Activated T-cell treated with anti-CD3 and anti-CD28 coated beads, Interleukin-2, amount 50 U/mL, for 48 hours (primary cell): Measurements from ENCODE around the gene TMEM106B.

Source experiments
- DNase-seq, 2 experiments: peaks; one replicate each; pipeline ENCODE4 v3.0.0-alpha.2; 2020

The TMEM106B gene

DNA sequence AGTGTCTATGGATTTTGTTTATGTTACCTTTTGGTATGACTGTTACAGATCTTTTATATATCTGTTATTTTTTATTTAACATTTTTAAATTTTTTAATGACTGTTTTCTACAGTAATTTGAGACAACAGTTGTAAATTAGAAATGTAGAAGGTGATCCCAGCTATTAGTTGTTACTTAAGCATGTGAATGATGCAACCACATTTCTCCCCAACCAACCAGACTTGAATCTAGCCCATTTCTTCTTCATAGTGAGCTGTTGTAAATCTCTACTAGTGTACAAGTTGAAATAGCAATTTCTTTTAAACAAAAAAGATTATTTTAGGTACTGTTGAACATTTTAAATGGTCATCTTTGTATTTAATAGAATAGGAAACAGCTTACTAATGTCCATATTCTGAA lies 18.0 kb downstream of the TMEM106B start:
- no peak for DNase-seq

DNA sequence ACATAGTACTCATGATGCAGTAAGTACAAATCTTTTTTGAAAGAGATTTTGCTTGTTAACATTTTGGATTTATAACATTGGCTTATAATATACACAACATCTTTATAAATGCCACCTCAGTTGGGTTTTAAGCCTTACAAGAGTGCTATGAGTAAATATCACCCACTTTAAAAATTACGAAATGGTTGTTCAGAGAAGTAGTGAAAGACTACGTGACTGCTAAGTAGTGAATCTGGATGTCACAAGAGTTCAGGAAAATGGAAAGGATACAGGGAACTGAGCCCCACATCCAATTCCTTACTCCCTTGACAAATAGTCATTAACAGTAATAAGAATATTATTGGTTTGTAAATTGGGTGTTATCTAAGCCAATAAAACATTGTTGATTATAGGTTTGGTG lies 20.0 kb downstream of the TMEM106B start:
- DNase-seq, result no peak

DNA sequence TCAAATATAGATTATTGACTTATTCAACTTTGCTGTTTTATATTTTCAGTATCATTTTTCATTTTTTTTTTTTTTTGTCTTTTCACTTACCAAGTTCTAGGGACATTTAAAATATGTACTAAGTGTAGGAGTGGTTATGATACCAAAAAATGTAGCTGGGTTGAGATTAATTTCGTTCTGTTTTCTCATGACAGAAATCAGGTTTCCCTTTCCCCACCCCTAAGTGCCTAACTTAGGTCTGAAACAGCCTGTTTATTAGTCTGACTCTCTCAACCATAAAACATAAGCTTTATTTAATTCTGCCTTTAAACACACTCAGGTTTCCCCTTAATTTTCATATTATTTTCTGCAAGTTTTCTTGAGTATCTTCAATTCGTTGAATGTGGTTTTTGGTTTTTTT lies 22.1 kb downstream of the TMEM106B start:
- DNase-seq, result no peak

DNA sequence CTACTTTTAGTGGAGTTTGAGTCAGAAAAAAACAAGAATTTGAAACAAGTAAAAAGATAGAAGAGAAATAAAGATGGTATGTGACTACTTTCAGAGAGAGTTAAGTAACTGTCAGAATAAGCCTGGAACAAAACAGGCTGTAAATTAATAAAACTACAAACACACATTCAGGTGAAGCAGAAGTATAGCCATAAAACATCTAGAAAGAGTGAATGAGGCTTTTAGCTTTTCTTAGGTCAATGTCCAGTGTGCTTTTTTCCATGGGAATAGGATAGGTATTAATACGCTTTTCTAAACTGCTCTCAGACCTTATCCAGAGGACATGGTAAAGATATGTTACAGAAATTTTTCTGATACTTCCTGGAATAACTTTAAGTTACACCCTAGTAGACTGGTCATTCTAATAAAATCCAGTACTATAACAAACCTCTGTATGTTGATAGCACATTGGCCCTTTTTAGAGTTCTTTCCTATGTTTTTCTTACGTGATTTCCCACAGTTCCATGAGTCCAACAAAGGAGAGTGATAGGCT lies 23.3 kb downstream of the TMEM106B start:
- no peak for DNase-seq

DNA sequence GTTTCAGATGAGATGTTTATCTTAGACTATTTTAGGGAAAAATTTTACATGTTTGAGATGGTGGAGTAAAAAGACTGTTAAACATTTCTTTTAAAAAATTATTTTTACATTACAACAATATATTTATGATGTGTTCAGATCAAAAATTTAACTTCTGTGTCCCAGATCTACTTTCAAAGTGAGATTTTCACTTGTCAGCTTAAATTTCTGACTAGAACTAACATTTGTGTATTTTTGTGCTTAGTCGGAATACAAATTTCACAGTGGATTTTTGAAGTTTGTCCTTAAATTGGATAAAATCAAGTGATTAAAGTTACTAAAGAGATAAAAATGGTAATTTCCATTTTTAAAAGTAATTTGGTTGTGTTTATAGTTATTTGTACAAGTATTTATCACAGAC lies 24.9 kb downstream of the TMEM106B start:
- DNase-seq, result no peak

- no peak for DNase-seq
Measured at GRCh38 chr7:12237007-12237406, 25.9 kb downstream of the TMEM106B start.

- no peak for DNase-seq
Measured at GRCh38 chr7:12239806-12240205, 28.7 kb downstream of the TMEM106B start.

GRCh38 chr7:12244129-12244528 lies 33.0 kb downstream of the TMEM106B start:
- DNase-seq, result no peak

DNA sequence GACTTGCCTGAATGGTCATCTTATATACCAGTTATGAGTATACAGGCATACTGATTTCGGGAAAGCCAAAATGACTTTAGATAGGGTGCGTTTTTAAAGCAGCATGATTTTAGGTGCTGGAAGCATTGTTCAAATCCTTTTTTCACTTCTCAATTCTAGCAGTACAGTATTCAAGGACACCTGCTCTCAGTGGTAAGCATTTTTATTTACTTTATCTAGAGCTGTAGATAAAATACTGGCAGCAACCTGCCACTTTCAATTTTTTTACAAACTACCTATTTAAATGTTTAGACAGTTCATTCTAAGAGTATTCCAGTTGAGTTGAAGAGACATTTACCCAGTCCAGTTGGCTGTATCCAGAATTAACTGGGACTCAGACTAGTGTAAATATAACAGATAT lies 33.6 kb downstream of the TMEM106B start:
- DNase-seq, result no peak

GRCh38 chr7:12249706-12250105 lies 38.6 kb downstream of the TMEM106B start:
- no peak for DNase-seq

DNA sequence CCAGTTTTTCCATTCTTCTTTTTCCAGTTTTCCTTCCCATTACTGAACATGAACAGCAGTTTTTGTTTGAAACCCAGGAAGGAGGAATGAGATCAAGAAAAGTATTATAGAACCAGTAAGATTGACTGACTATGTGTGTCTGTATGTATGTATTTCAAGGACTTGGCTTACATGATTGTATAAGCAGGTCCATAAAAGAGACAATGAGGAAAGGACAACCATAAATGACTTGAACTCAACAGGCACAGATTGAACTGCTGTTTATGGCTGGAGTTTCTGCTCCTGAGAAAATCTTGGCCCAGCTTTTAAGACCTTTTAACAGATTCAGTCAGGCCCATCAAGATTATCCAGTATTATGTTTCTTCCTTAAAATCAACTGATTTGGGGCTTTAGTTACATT lies 39.1 kb downstream of the TMEM106B start:
- DNase-seq, result no peak

GRCh38 chr7:12256090-12256489 lies 45.0 kb downstream of the TMEM106B start:
- DNase-seq, result no peak

- DNase-seq, result no peak
Measured at GRCh38 chr7:12257582-12257981, 46.5 kb downstream of the TMEM106B start.

GRCh38 chr7:12258074-12258473 lies 47.0 kb downstream of the TMEM106B start:
- no peak for DNase-seq

- no peak for DNase-seq
Measured at GRCh38 chr7:12267542-12267941, 56.4 kb downstream of the TMEM106B start.

DNA sequence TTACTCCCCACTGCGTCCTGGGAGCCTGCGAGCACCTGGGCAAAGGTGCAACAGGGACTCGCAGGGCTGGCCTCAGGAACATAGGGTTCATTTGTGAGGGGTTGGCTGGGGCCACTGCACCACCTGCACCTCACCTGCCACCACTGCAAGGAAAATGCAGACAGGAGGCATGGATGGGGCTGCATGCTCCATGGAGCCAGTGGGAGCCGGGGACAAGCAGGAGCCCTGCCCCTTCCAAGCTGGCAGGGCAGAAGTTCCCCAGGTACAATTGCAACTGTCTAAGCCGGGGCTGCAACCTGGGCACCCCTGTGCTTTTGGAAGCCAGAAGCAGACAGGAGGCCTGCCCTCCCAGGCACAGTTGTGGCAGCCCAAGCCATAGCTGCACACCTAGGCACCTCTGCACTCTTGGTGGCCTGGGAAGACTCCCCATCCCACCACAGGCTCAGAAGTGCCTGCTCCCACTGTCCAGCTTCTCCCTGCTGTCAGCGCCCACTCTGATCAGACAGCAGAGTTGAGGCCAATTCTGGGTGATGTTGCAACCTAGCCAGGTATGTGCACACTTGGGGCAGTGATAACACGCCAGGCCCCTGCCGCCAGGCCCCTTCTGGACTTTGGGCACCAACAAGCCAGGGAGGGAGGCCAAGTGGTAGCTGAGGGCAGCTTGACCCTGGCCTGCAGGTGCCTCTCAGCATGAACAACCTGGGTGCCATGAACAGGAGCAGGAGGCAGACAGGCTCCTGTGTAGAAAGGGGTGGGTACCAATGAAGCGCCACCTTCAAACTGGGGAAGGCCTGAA lies 58.2 kb downstream of the TMEM106B start:
- DNase-seq, result no peak

DNA sequence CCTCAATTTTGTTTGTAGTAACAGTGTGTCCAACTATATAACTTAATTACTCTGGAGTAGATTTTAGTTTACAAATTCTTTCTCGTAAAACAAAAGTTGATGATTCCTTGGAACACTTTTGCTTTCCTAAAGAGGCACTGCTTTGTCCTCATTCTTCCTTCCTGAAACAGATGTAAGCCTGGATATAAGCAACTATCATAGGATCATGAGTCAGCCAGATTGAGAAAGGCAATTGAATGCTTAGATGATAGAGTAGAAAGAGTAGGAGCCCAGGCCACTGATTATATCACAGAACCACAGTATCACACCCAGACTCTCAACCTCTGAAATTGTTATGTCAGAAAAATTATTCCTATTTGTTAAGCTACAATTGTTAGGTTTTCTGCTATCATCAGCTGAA lies 69.9 kb downstream of the TMEM106B start:
- DNase-seq, result no peak

DNA sequence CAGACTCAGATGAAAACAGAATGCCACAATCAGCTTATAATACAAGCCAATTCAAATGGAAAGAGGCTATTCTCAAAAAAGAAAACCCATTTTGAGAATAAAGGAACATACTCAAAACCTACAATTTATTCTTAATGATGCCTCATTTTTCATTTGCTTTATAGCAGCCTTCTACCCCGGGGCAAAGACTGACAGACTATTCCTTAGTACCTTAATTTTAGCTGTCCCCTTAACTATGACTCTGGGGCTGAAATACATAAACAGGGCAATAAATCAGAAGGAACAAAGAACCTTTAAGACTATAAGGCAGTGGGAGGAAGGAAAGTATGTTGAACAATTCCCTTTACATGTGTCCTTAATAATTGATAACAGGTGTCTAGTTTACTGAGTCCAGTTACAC lies 76.8 kb downstream of the TMEM106B start:
- no peak for DNase-seq

GRCh38 chr7:12289996-12290395 lies 78.9 kb downstream of the TMEM106B start:
- DNase-seq, result no peak

- DNase-seq, result no peak
Measured at GRCh38 chr7:12290761-12291160, 79.7 kb downstream of the TMEM106B start.

DNA sequence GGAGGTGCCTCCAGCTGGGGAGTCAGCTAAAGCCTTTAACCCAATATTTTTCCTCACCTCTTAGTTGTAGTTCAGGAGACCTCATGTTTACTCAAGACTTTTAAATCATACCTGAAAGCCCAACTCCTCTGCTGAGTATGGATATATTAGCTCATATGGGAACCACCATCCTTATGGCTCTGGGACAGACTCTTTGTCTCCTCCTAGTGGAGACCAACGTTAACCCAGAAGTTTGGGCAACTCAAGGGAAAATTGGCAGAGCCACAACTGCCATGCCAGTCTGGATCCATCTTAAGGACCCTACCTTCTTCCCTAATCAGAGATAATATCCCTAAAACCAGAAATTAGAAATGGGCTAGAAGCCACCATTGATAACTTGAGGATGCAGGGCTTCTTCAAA lies 80.8 kb downstream of the TMEM106B start:
- DNase-seq, result no peak
